Breast epithelium (tissue), 3 donors: ENCODE results near the gene C11orf97.

Experiments used
- CTCF ChIP-seq, 3 donors: fragments of 450-650 bp; IDR thresholded peaks; one replicate each; pipeline ENCODE4 v1.5.1; 2016 to 2017; ENCODE audit warnings: antibody characterized with exemption in 3 of 3, mild to moderate bottlenecking in 3 of 3, moderate library complexity in 3 of 3
- POLR2A ChIP-seq: fragments of 450-650 bp; IDR thresholded peaks from one replicate; pipeline ENCODE4 v1.6.1; 2016; ENCODE audit warnings: antibody characterized with exemption, mild to moderate bottlenecking, moderate library complexity

- TF ChIP-seq CTCF (IDR thresholded peaks at IDR 0.05) (peak in 1 of 3 donors; percentile 19), POLR2A (peak; percentile 21)
Observed at GRCh38 chr11:94543695-94544645, 31.7 kb downstream of the C11orf97 start, which contains the start of gene FUT4.
